Hypothalamus (tissue), 51 donors: Measurements from ENCODE around the gene TEDC2.
A peak's percentile ranks its signal among the peaks of the same experiment; 100 is the strongest.

ENCODE experiments used
- DNase-seq, 51 donors: peaks; one replicate each; lab custom pipeline; 2025; lab: John Stamatoyannopoulos, UW

TEDC2 gene

GRCh38 chr16:2490190-2491105 lies 30.5 kb downstream of the TEDC2 start:
- no peak for DNase-seq

DNA sequence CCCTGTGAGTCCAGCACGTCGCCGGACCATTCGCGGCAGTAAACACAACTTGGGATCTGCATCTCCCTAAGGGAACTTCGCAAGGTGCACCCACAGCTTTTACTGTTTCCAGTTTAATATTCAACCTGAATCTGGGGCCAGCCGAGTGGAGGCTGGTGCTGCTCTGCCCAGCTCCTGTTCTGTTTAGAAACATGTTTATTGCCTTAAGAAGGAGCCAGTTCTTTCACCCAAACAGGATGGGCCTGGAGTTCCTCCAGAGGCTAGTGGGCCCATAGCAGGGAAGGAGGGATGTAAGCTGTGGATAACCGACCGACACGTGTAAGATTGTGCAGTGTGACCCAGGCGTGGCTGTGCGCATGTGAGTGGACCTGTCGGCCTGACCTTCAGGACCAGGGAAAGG lies 32.4 kb downstream of the TEDC2 start:
- no peak for DNase-seq

GRCh38 chr16:2493605-2494004 lies 33.7 kb downstream of the TEDC2 start:
- no peak for DNase-seq

DNA sequence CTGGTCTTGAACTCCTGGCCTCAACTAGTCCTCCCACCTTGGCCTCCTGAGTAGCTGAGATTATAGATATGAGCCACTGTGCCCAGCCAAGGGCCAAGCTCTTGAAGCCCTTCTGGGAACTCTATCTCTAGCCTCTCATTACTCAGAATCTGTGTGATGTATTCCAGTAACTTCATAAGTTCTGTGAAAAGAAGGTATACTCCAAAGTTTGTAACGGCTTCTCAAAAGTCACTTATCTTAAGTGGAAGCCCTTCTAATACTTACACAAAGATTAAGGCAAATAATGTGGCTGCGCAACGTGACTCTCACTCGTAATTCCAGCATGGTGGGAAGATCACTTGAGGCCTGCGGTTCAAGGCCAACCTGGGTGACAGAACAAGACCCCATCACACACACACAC lies 34.7 kb downstream of the TEDC2 start:
- DNase-seq = no peak

DNA sequence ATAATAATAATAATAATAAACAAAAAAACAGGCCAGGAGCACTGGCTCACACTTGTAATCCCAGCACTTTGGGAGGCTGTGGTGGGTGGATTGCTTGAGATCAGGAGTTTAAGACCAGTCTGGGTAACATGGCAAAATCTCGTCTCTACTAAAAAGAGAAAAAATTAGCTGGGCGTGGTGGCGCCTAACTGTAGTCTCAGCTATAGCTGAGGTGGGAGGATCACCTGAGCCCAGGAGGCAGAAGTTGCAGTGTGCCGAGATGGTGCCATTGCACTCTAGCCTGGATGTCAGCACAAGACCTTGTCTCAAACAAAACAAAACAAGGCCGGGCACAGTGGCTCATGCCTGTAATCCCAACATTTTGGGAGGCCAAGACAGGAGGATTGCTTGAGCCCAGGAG lies 35.1 kb downstream of the TEDC2 start:
- DNase-seq = no peak

DNA sequence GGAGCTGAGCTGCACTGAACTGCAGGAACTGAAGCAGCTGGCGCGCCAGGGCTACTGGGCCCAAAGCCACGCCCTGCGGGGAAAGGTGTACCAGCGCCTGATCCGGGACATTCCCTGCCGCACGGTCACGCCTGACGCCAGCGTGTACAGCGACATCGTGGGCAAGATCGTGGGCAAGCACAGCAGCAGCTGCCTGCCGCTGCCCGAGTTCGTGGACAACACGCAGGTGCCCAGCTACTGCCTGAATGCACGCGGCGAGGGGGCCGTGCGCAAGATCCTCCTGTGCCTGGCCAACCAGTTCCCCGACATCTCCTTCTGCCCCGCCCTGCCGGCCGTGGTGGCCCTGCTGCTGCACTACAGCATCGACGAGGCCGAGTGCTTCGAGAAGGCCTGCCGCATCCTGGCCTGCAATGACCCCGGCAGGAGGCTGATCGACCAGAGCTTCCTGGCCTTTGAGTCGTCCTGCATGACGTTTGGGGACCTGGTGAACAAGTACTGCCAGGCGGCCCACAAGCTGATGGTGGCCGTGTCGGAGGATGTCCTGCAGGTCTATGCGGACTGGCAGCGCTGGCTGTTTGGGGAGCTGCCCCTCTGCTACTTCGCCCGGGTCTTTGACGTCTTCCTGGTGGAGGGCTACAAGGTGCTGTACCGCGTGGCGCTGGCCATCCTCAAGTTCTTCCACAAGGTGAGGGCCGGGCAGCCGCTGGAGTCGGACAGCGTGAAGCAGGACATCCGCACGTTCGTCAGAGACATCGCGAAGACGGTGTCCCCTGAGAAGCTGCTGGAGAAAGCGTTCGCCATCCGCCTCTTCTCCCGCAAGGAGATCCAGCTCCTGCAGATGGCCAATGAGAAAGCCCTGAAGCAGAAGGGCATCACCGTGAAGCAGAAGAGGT lies 36.6 kb downstream of the TEDC2 start:
- no peak for DNase-seq

GRCh38 chr16:2497116-2497630 lies 37.3 kb downstream of the TEDC2 start:
- DNase-seq = no peak

DNA sequence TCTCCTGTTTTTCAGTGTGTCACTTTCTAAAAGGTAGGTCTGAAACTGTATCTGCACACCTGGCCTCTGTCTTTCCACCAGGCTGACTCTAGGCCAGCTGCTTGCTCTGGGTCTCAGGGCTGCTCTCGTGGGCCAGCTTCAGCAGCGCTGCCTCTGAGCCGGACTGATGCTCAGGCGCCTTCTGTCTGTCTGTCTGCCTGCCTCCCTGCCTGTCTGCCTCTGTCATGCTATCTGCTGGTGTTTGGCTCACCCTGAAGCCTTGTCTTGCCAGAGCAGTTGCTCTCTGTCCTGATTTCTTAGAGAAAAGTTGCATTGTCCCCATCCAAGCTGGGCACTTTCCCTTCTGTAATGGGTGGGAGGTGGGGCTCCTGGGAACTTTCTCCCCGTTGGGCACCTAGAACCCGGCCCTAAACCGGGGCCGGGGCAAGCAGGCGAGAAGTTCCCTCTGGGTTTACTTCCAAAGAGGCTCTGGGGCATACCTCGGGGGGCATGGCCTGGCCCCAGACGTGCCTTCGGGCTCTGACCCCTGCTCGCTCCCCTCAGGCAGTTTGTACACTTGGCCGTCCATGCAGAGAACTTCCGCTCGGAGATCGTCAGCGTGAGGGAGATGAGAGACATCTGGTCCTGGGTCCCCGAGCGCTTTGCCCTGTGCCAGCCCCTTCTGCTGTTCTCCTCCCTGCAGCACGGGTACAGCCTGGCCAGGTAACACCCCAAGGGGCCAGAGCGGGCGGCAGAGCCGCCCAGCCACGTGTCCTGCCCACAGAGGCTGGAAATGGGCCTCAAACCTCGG lies 38.0 kb downstream of the TEDC2 start:
- no peak for DNase-seq

DNA sequence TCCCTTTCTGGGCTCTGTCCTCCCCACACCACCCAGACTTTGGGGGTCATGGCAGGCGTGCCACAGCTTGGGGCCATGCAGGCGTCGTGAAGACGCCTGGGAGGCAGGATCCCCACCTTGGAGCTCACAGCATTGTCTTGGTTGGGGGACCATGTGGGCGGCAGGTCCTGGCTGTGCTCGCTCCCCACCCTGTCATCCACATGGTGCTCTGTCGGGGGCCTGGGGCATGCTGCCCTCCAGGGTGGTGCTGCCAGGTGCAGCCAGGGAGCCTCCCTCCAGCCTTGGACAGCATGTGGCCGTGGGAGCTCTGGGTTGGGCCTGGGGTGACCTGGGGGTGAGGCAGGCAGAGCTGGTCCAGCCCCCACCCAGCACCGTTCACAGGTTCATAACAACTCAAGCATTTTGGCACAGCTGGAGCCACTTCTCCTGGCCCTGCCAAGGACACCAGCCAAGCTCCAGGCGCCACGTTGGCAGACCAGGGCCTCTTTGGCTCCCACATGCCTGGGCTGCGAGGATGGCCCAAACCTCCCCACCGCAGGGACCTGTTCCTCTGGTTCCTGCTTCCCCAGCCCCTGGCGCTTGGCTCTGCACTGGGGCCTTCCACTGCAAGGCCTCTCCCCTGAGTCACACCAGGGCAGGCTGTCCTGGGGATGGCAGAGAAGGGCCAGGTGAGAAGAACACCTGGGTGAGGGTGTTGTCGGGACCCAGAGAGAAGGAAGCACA lies 38.8 kb downstream of the TEDC2 start:
- DNase-seq = no peak

- DNase-seq = no peak
Measured at GRCh38 chr16:2499454-2499853, 39.5 kb downstream of the TEDC2 start.

DNA sequence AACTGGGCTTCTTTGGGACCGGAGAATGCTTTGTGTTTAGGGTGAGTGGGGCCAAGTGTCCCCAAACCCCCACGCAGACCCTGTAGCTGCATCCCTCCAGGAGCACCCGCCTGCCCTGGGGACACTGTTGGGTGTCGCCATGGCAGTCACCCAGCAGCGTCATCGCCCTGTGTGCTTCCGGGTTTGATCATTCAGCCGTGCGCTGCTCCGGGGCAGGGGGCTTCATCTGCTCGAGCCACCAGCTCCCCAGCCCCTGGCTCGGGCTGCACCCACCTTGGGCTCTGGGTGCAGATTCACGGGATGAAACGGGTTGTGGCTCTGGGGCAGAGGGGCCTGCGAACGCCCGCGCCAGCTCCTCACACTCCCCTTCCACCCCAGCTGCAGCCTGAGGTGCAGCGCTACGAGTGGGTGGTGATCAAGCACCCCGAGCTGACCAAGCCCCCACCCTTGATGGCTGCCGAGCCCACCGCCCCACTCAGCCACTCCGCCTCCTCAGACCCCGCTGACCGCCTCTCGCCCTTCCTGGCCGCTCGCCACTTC lies 40.1 kb downstream of the TEDC2 start:
- DNase-seq = no peak

DNA sequence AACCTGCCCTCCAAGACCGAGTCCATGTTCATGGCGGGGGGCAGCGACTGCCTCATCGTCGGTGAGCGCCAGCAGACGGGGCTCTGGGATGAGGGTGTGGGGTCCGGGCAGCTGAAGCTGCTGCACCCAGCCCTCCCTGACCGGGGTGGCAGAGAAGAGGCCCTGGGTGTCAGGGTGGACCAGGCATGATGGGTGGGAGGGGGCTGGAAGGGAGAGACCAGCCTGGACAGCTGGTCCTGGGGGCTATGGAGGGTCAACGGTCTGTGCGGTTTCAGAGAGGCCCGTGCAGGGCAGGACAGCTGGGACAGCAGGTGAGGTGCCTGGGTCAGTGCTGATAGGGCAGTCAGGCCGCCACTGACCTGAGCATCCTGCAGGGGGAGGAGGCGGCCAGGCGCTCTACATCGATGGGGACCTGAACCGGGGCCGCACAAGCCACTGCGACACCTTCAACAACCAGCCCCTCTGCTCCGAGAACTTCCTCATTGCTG lies 40.6 kb downstream of the TEDC2 start:
- no peak for DNase-seq

GRCh38 chr16:2500918-2501750 lies 41.2 kb downstream of the TEDC2 start:
- DNase-seq = peak; percentile 48 to 97 (median 84)

DNA sequence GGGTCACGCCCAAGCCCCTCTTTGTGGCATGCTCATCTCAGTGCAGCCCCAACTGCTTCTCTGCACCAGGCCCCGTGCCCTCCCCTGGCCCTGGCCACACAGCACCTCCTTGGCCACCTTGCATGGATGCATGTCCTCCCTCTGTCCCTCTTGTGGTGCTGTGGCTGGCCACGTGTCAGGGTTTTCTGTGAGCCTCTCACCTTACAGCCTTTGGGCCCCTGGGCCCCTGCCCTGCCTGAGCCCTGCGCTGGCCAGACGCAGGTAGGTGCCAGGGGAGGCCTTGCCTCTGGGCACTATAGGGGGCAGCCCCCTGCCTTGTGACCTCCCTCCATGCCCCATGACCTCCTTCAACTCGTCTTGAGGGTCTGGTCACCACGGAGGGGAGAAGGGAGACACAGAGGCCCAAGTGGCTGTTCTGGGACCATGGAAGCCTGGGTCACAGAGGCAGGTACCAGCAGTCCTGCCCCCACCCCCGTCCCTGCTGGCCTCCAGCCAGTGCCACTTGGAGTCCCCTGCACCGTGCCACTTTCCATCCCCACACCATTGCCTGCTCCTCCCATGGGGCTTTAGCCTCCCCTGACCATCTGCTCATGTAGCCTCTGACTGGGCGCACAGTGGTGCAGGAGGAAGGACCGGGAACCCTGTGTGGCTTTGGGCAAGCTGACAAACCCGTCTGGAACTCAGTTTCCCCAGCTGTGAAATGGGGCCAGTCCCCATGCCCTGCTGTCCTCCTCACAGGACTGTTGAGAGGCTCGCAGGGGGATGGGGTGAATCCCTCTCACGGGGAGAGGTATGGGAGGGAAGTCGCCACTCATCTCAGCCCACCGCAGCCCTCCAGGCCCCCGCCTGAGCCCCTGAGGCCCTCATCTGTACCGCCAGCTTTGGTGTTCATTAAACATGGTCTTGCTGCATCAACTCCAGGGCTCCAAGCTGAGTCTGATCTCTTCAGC lies 42.3 kb downstream of the TEDC2 start:
- DNase-seq = no peak

GRCh38 chr16:2505695-2506094 lies 45.8 kb downstream of the TEDC2 start:
- no peak for DNase-seq

GRCh38 chr16:2507052-2507659 lies 47.2 kb downstream of the TEDC2 start:
- peak in 4 of 51 donors; percentile 9 to 30 (median 27) for DNase-seq

GRCh38 chr16:2507665-2508064 lies 47.8 kb downstream of the TEDC2 start:
- peak in 4 of 51 donors; percentile 14 to 27 (median 22) for DNase-seq
